D721Med (cell line): ENCODE data around the gene PAX7.
A peak's percentile ranks its signal among the peaks of the same experiment; 100 is the strongest.
"Not testable (repeated sequence)": the region's sequence is repeated elsewhere in the genome, so short reads cannot be mapped to it uniquely, and the experiment has no call there.

Experiments
- DNase-seq: peaks from one replicate; pipeline ENCODE4 v3.0.0; 2011; ENCODE audit warnings: low spot score; ENCODE audit not compliant: insufficient read length
- FAIRE-seq: peaks from 2 replicates; lab custom pipeline; 2011; peaks lifted over from hg19 to GRCh38; lab: Jason Lieb, UNC
- CTCF ChIP-seq: IDR thresholded peaks from 2 replicates; pipeline ENCODE4 v1.5.1; 2012; ENCODE audit warnings: mild to moderate bottlenecking, control low read depth; ENCODE audit not compliant: insufficient read depth; ENCODE audit errors: missing control alignments

The PAX7 gene

GRCh38 chr1:18630511-18631495 is at the start of gene PAX7:
Gene PAX7 (plus strand): TSS chr1:18630846. CDS start chr1:18631604, 758 bp downstream.
- no peak for FAIRE-seq
- TF ChIP-seq CTCF, result no peak
- no peak for DNase-seq

- TF ChIP-seq CTCF, result peak; percentile 72
- DNase-seq (no peak), FAIRE-seq (no peak)
Observed at GRCh38 chr1:18581420-18581880, 49.2 kb upstream of the PAX7 start.

GRCh38 chr1:18582890-18583289 is 47.8 kb upstream of the PAX7 start:
- FAIRE-seq, result no peak

GRCh38 chr1:18583326-18583941 is 47.2 kb upstream of the PAX7 start:
- FAIRE-seq (no peak), DNase-seq (no peak)
- no peak for TF ChIP-seq CTCF

More at GRCh38 chr1:18582890-18583289, 47.8 kb upstream of the PAX7 start:
- no peak for TF ChIP-seq CTCF
- DNase-seq, result no peak

GRCh38 chr1:18586016-18586415 is 44.6 kb upstream of the PAX7 start:
- not testable (repeated sequence) for FAIRE-seq, DNase-seq

GRCh38 chr1:18588093-18588492 is 42.6 kb upstream of the PAX7 start:
- no peak for TF ChIP-seq CTCF
- no peak for DNase-seq
- no peak for FAIRE-seq

- TF ChIP-seq CTCF, result no peak
- FAIRE-seq, result no peak
- no peak for DNase-seq
Observed at GRCh38 chr1:18592368-18592767, 38.3 kb upstream of the PAX7 start.
